ENCODE data around the gene LRRC56. TPM values are rescaled to one million over a fixed set of nuclear protein-coding genes. Genes with fewer than 3 reads are reported as not detected.

The LRRC56 gene
- total and polyA plus RNA-seq, 9 of the 15 experiments (the other 6 are each of a cell fraction or from before 2014, with no cell fraction given), result 0.03 to 4.5 (median 1.0) TPM; not detected in 1

- TF ChIP-seq ZNF445 (CRISPR knock-in tag; IDR thresholded peaks at IDR 0.05; ENCODE audit: low read depth) (no peak), MTA3 (IDR thresholded peaks at IDR 0.05; ENCODE audit: borderline replicate concordance) (no peak), KLF1 (tag; IDR thresholded peaks at IDR 0.05) (no peak), MYNN (IDR thresholded peaks at IDR 0.05) (no peak), MYNN (CRISPR knock-in tag; IDR thresholded peaks at IDR 0.05) (no peak), SMAD4 (CRISPR knock-in tag; conservative IDR thresholded peaks at IDR 0.05) (no peak), NELFE (IDR thresholded peaks at IDR 0.05; ENCODE audit: insufficient read depth, insufficient read length) (no peak), E2F6 (IDR thresholded peaks at IDR 0.05; ENCODE audit: borderline replicate concordance in 1 of 2, extremely low read depth in 1 of 2, insufficient read depth in 1 of 2, insufficient read length in 1 of 2, low read depth in 1 of 2, low read length in 1 of 2, poor library complexity in 1 of 2, severe bottlenecking in 1 of 2) (peak; percentile 46 to 78), ZNF431 (CRISPR knock-in tag; IDR thresholded peaks at IDR 0.05) (peak; percentile 32; the same call in 1 of the 2 replicates), MAZ (CRISPR knock-in tag; conservative IDR thresholded peaks at IDR 0.05 in 1 of 2, IDR thresholded peaks at IDR 0.05 in 1 of 2) (no peak), MGA (IDR thresholded peaks at IDR 0.05) (peak; percentile 76), TARDBP (IDR thresholded peaks at IDR 0.05) (peak; percentile 73), BCOR (IDR thresholded peaks at IDR 0.05) (no peak), ZNF740 (CRISPR knock-in tag; IDR thresholded peaks at IDR 0.05) (peak; percentile 12; the same call in 1 of the 2 replicates), ZNF740 (tag; IDR thresholded peaks at IDR 0.05) (no peak)
Observed at GRCh38 chr11:496834-497564, 40.3 kb upstream of the LRRC56 start (continued).
